ENCODE results near the gene VDR. TPM values are rescaled to one million over a fixed set of nuclear protein-coding genes. Genes with fewer than 3 reads are reported as not detected.

Gene VDR
- total RNA-seq, 1 donor from 2014 or later, result 0.33 TPM

- intact Hi-C loops (cut with micrococcal nuclease), result no loop called here
- Histone ChIP-seq H3K4me1 (peaks cover 13% of the 10 kb centered on the region), H3K27ac (replicated peaks) (no peak overlapping the region), H3K36me3 (no peaks in the 10 kb centered on the region), H3K4me3 (no peak overlapping the region), H3K27me3 (ENCODE audit: low read depth) (no peaks in the 10 kb centered on the region), H3K9me3 (replicated peaks) (no peaks in the 10 kb centered on the region)
- no peak for DNase-seq
- TF ChIP-seq, protein P1, sequence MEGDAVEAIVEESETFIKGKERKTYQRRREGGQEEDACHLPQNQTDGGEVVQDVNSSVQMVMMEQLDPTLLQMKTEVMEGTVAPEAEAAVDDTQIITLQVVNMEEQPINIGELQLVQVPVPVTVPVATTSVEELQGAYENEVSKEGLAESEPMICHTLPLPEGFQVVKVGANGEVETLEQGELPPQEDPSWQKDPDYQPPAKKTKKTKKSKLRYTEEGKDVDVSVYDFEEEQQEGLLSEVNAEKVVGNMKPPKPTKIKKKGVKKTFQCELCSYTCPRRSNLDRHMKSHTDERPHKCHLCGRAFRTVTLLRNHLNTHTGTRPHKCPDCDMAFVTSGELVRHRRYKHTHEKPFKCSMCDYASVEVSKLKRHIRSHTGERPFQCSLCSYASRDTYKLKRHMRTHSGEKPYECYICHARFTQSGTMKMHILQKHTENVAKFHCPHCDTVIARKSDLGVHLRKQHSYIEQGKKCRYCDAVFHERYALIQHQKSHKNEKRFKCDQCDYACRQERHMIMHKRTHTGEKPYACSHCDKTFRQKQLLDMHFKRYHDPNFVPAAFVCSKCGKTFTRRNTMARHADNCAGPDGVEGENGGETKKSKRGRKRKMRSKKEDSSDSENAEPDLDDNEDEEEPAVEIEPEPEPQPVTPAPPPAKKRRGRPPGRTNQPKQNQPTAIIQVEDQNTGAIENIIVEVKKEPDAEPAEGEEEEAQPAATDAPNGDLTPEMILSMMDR (IDR thresholded peaks at IDR 0.05; ENCODE audit: borderline replicate concordance), result no peak
Measured at GRCh38 chr12:47840571-47840970, 64.2 kb downstream of the VDR start.

DNA sequence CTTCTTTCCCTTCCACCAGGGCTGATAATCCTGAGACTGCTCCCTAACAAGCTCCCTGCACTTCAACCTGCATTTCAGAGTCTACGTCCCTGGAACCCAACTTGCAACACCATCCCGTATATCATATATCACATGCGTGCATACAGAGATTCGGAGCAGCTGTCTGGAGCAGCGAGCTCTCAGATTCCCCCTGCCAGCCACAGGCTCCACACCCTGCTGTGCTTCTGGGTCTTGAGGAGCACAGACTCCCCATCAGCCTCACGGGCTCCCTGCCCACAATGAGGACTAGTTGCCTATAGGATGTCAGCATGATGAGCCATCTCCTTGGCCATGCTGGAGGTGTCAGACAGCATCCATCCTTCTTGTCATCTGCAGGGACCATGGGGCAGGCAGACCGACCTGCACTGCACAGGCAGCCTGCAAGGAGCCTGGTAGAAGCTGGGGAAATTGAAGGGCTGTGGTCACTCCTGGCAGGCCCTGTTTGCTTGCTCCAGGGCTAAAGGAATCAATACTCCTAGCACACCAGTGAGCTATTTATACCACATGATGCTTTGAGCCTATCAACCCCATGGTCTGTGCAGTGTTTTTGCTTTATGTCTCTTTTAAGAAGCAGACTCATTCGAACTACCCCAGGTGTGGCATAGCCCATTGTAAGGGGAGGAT is 65.4 kb downstream of the VDR start:
- Histone ChIP-seq H3K27me3 (ENCODE audit: low read depth) (no peaks in the 10 kb centered on the region), H3K4me3 (no peak overlapping the region), H3K4me1 (peaks cover 13% of the 10 kb centered on the region), H3K36me3 (no peaks in the 10 kb centered on the region), H3K9me3 (replicated peaks) (no peaks in the 10 kb centered on the region), H3K27ac (replicated peaks) (no peak overlapping the region)
- TF ChIP-seq, protein P1 (IDR thresholded peaks at IDR 0.05; ENCODE audit: borderline replicate concordance), result no peak
- intact Hi-C loops (cut with micrococcal nuclease), result loop anchor here (5.0 to 10.0 kb wide), 3 partner anchors 37 to 122 kb away; partner anchors contain the start of gene SLC48A1
- no peak for DNase-seq

DNA sequence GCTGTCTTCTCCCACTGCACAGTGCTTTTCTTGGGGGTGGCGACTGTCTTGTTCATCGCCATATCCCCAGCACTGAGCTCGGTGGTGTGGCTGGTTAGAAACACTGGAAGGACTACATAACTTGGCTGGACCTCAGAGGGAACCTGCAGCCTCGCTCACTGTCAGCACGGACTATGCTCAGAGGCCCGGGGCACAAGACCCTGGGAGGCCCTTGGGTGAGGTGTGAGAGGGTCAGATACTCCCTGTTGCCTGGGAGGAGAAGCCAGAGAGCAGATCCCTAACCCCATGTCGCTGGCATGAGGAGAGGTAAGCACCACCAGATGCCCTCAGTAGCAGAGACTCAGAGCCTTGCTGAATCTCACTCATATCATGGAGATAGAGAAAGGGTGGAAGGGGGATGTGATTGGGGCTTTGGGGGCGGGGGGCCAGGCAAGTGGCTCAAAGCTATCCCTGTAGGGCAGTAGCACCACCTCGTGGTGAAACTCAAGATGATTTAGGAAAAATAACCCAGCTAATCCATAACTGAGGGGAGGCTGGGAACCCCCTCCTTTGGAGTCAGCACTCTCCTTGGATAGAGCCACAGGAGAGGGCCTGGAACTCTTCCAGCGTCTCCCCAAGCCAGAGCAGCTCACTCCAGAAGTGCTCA is 66.4 kb downstream of the VDR start:
- Histone ChIP-seq H3K9me3 (replicated peaks) (no peaks in the 10 kb centered on the region), H3K4me3 (no peak overlapping the region), H3K36me3 (no peaks in the 10 kb centered on the region), H3K27me3 (ENCODE audit: low read depth) (no peaks in the 10 kb centered on the region), H3K4me1 (peaks cover 13% of the 10 kb centered on the region), H3K27ac (replicated peaks) (no peak overlapping the region)
- intact Hi-C loops (cut with micrococcal nuclease), result loop anchor here (5.0 to 10.0 kb wide), 3 partner anchors 36 to 121 kb away; partner anchors contain the start of gene SLC48A1
- no peak for DNase-seq
- TF ChIP-seq, protein P1 (IDR thresholded peaks at IDR 0.05; ENCODE audit: borderline replicate concordance), result peak; percentile 75

DNA sequence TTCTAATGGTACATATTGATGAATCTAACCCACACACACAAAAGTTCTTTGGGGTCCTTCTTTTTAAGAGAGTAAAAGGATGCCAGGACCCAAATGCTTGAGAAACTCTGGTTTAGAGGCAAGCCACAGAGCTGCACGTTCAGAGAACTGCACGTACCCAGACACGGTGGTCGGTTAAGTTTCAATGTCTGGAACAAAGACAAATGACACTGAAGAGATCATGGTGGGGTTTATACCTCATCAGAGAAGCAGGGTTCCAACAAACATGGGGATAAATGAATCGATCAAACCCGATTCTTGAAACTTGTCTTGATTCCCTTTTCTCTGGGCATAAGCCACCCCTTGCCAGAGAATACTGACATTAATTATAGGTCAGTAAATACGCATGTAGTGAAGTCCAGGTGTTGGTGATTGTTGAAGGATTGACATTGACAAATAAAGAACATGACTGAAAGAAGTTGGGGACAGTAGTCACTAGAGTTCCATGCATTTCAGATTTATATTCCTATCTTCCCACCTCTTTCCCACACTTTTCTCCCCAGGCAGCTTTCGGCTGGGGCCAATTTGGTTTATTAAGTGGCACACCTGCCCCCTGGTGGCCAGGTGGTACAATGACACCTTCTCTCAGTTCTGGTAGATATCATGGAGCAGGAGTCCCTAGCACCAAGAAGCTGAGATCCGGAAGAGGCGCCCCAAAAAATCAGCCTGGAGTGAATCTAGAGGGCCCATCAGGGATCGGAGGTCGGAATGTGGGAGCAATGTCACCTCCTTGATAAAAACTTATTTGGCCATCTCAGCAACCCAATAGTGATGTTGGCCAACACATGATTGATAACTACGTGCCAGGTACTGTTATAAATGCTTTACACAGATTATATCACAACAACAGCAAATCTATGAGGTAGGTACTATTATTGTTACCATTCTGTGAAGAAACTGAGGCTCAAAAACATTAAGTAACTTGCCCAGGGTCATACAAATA is 67.3 kb downstream of the VDR start:
- TF ChIP-seq, protein P1 (IDR thresholded peaks at IDR 0.05; ENCODE audit: borderline replicate concordance), result peak; percentile 92
- H3K4me3 ChIP-seq, result no peak overlapping the region
- intact Hi-C loops (cut with micrococcal nuclease), result loop anchor here (5.0 to 10.0 kb wide), 3 partner anchors 35 to 120 kb away; partner anchors contain the start of gene SLC48A1
- DNase-seq, result peak; percentile 75
- H3K27me3 ChIP-seq (ENCODE audit: low read depth), result no peaks in the 10 kb centered on the region
- H3K4me1 ChIP-seq, result peaks cover 13% of the 10 kb centered on the region
- H3K36me3 ChIP-seq, result no peaks in the 10 kb centered on the region
- H3K27ac ChIP-seq (replicated peaks), result no peak overlapping the region
- no peaks in the 10 kb centered on the region for H3K9me3 ChIP-seq (replicated peaks)

DNA sequence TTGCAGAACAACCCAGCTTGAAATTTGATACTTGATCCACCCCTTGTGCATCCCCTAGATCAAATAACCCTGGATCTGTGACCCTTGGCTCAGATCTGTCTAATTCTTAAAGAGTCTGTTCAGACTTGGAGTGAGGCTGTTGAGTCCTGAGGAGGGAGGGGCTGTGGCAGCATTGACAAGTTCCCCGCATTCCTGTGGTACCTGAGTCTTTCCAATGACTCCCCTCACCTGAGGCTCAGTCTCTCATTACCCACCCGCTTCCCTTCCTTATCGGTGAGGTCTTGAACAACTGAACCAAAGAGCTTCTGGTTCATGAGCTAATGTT is 69.0 kb downstream of the VDR start:
- H3K36me3 ChIP-seq, result no peaks in the 10 kb centered on the region
- H3K4me3 ChIP-seq, result no peak overlapping the region
- no peaks in the 10 kb centered on the region for H3K27me3 ChIP-seq (ENCODE audit: low read depth)
- H3K27ac ChIP-seq (replicated peaks), result no peak overlapping the region
- intact Hi-C loops (cut with micrococcal nuclease), result loop anchor here (5.0 to 10.0 kb wide), 3 partner anchors 33 to 118 kb away; partner anchors contain the start of gene SLC48A1
- H3K4me1 ChIP-seq, result peaks cover 16% of the 10 kb centered on the region
- no peaks in the 10 kb centered on the region for H3K9me3 ChIP-seq (replicated peaks)
- DNase-seq, result no peak
- TF ChIP-seq, protein P1 (IDR thresholded peaks at IDR 0.05; ENCODE audit: borderline replicate concordance), result no peak

All from left ventricle myocardium inferior (tissue), 1 donor.